HepG2 (cell line): ENCODE measurements around the gene FDPS. TPM values are rescaled to one million over a fixed set of nuclear protein-coding genes. Genes with fewer than 3 reads are reported as not detected.

Source experiments
- ATF1 ChIP-seq: IDR thresholded peaks from 2 replicates; pipeline ENCODE4 v1.6.1; 2016; ENCODE audit warnings: mild to moderate bottlenecking, control low read depth
- DPF2 ChIP-seq: sonication (generic); formaldehyde crosslinking; IDR thresholded peaks from 2 replicates; pipeline ENCODE4 v1.4.0; 2020; ENCODE audit warnings: mild to moderate bottlenecking, low read depth, missing genetic modification reagents, borderline replicate concordance
- ELF3 ChIP-seq: IDR thresholded peaks from 2 replicates; pipeline ENCODE4 v1.6.1; 2016; ENCODE audit warnings: missing genetic modification reagents, missing compliant biosample characterization
- GATAD1 ChIP-seq: IDR thresholded peaks from 2 replicates; pipeline ENCODE4 v1.6.1; 2016; ENCODE audit warnings: missing genetic modification reagents, missing compliant biosample characterization
- NFKB2 ChIP-seq: sonication (generic); formaldehyde crosslinking; IDR thresholded peaks from 2 replicates; pipeline ENCODE4 v1.4.0; 2020; ENCODE audit warnings: missing genetic modification reagents, borderline replicate concordance
- PHB2 ChIP-seq: fragments of 450-650 bp; IDR thresholded peaks from 2 replicates; pipeline ENCODE4 v1.6.1; 2018; ENCODE audit not compliant: partially characterized antibody
- RARG ChIP-seq: sonication (generic); formaldehyde crosslinking; IDR thresholded peaks from 2 replicates; pipeline ENCODE4 v1.4.0; 2020; ENCODE audit warnings: low read depth, mild to moderate bottlenecking, missing genetic modification reagents
- SIN3B ChIP-seq: fragments of 150-350 bp; IDR thresholded peaks from 2 replicates; pipeline ENCODE4 v1.6.1; 2014; ENCODE audit warnings: low read length
- SRSF1 ChIP-seq: fragments of 200-400 bp; formaldehyde crosslinking; optimal IDR thresholded peaks from 2 replicates; pipeline ENCODE3; 2017; ENCODE audit warnings: mild to moderate bottlenecking, low read depth, low read length, moderate library complexity
- SRY ChIP-seq: sonication (generic); formaldehyde crosslinking; IDR thresholded peaks from 2 replicates; pipeline ENCODE4 v1.8.0; 2022; ENCODE audit warnings: mild to moderate bottlenecking, missing genetic modification reagents
- XRCC5 ChIP-seq: fragments of 200-400 bp; formaldehyde crosslinking; optimal IDR thresholded peaks from 2 replicates; pipeline ENCODE3; 2017; ENCODE audit warnings: mild to moderate bottlenecking, low read length
- YY1 ChIP-seq: IDR thresholded peaks from 2 replicates; pipeline ENCODE4 v1.6.1; 2011; ENCODE audit warnings: low read length, low read depth, moderate library complexity, mild to moderate bottlenecking; ENCODE audit not compliant: insufficient read depth, insufficient replicate concordance
- ZNF234 ChIP-seq: sonication (generic); formaldehyde crosslinking; conservative IDR thresholded peaks from 2 replicates; pipeline ENCODE4 v1.5.1; 2020; ENCODE audit warnings: mild to moderate bottlenecking, missing genetic modification reagents
- ZNF292 ChIP-seq: sonication (generic); formaldehyde crosslinking; IDR thresholded peaks from 2 replicates; pipeline ENCODE4 v1.8.1; 2022; ENCODE audit warnings: mild to moderate bottlenecking, low read depth, missing genetic modification reagents, borderline replicate concordance
- ZNF564 ChIP-seq: sonication (generic); formaldehyde crosslinking; IDR thresholded peaks from 2 replicates; pipeline ENCODE4 v1.8.1; 2023; ENCODE audit warnings: mild to moderate bottlenecking, missing genetic modification reagents
- polyA plus RNA-seq, 8 experiments: library from polyadenylated mRNA; depleted of rRNA in 3 of 8; stranded (reverse) in 7 of 8; unstranded in 1 of 8; fragments of >200 nt; fragmentation: Illumina TruSeq in 4 of 8; extraction: Trizol in 4 of 8; gene quantifications; 2 replicates each; pipeline versions ENCODE4 v1.2.1 to v1.2.3, GENCODE V29; 2011 to 2016; ENCODE audit warnings: low read depth in 4 of 8, missing spikeins in 1 of 8, mixed read lengths in 1 of 8; ENCODE audit not compliant: insufficient read depth in 1 of 8
- total RNA-seq, 5 experiments: library from RNA; depleted of rRNA; stranded (reverse); fragments of >200 nt; fragmentation: Illumina TruSeq; extraction: Trizol; gene quantifications; 2 replicates each; pipeline ENCODE4 v1.2.3, GENCODE V29; 2016; ENCODE audit warnings: low read depth in 1 of 5
- TF ChIP-seq, protein P1 (sequence below): sonication (generic); formaldehyde crosslinking; IDR thresholded peaks from 2 replicates; pipeline ENCODE4 v1.8.0; 2022; ENCODE audit warnings: mild to moderate bottlenecking, missing genetic modification reagents, borderline replicate concordance
- TF ChIP-seq, protein P2 (sequence below): sonication (generic); formaldehyde crosslinking; IDR thresholded peaks from 2 replicates; pipeline ENCODE4 v1.5.0; 2020; ENCODE audit warnings: missing genetic modification reagents
- TF ChIP-seq, protein P3 (sequence below): sonication (generic); formaldehyde crosslinking; IDR thresholded peaks from 2 replicates; pipeline ENCODE4 v1.5.0; 2020; ENCODE audit warnings: missing genetic modification reagents
- TF ChIP-seq, protein P4 (sequence below), 2 experiments: sonication (generic) in 1 of 2; formaldehyde crosslinking in 1 of 2; IDR thresholded peaks; 2 replicates each; pipeline versions ENCODE4 v1.4.0 to v1.6.1; 2018 to 2020; ENCODE audit warnings: missing genetic modification reagents in 2 of 2, borderline replicate concordance in 1 of 2, low read depth in 1 of 2, mild to moderate bottlenecking in 1 of 2, missing biosample characterization in 1 of 2
- TF ChIP-seq, protein P5 (sequence below): sonication (generic); formaldehyde crosslinking; IDR thresholded peaks from 2 replicates; pipeline ENCODE4 v1.4.0; 2020; ENCODE audit warnings: mild to moderate bottlenecking, missing genetic modification reagents

The FDPS gene
- total and polyA plus RNA-seq, 2 of the 13 experiments (the other 11 are each of a cell fraction or from before 2014, with no cell fraction given) = 264 to 519 TPM

DNA sequence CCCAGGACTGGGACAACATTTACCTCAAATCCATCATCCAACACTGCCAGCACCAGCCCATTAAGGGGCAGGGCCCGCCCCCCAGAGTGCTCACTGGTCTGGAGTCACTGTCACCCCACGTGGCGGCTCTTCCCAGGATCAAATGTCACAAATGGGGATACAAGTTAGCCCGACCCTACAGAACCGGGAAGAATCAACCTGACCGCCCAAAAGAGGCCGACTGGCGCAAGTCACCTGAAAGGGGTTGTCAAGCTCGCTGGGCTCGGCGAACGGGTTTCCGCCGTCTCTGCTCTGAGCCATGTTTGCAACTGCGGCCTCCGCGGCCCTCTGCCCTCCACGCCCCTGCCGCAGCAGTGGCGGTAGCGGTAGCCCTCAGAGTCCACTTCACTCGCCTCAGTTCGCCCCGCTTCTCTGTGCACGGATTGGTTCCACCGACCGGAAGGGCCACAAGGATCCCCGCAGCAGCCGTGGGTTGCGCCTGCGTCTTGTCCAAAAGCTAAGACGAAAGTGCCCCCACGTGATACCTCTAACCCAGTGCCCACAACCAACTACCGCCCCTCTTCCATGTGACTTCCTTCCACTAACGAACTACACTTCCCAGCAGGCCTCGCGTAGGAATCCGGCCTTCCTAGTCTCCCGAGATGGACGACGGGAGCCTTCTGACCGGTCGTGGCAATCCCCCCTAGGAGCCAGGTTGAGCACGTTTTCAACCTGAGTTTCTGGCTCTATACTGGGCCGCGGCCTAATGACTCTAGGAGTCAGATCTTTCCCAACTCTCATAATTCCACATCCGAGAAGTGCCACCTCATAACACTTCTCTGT is 46.6 kb upstream of the FDPS start, which contains the start of gene SCAMP3 (continued):
- TF ChIP-seq, protein P1, sequence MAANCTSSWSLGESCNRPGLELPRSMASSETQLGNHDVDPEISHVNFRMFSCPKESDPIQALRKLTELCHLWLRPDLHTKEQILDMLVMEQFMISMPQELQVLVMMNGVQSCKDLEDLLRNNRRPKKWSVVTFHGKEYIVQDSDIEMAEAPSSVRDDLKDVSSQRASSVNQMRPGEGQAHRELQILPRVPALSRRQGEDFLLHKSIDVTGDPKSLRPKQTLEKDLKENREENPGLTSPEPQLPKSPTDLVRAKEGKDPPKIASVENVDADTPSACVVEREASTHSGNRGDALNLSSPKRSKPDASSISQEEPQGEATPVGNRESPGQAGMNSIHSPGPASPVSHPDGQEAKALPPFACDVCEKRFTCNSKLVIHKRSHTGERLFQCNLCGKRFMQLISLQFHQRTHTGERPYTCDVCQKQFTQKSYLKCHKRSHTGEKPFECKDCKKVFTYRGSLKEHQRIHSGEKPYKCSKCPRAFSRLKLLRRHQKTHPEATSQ (CRISPR knock-in tag) = no peak
- TF ChIP-seq, protein P2, sequence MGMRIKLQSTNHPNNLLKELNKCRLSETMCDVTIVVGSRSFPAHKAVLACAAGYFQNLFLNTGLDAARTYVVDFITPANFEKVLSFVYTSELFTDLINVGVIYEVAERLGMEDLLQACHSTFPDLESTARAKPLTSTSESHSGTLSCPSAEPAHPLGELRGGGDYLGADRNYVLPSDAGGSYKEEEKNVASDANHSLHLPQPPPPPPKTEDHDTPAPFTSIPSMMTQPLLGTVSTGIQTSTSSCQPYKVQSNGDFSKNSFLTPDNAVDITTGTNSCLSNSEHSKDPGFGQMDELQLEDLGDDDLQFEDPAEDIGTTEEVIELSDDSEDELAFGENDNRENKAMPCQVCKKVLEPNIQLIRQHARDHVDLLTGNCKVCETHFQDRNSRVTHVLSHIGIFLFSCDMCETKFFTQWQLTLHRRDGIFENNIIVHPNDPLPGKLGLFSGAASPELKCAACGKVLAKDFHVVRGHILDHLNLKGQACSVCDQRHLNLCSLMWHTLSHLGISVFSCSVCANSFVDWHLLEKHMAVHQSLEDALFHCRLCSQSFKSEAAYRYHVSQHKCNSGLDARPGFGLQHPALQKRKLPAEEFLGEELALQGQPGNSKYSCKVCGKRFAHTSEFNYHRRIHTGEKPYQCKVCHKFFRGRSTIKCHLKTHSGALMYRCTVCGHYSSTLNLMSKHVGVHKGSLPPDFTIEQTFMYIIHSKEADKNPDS (CRISPR knock-in tag) = no peak
- TF ChIP-seq RARG (CRISPR knock-in tag) = no peak
- TF ChIP-seq, protein P3, sequence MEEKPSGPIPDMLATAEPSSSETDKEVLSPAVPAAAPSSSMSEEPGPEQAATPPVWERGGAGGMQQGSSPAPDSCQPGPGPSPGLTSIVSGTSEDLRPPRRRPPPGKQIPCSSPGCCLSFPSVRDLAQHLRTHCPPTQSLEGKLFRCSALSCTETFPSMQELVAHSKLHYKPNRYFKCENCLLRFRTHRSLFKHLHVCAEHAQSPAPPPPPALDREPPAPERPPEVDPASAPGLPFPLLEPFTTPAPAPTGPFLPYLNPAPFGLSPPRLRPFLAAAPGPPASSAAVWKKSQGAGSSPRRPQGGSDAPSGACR (CRISPR knock-in tag) = peak; percentile 84; the same call in 1 of the 2 replicates
- peak; percentile 75; the same call in 1 of the 2 replicates for TF ChIP-seq NFKB2 (CRISPR knock-in tag)
- TF ChIP-seq YY1 = peak; percentile 73
- no peak for TF ChIP-seq XRCC5
- no peak for TF ChIP-seq DPF2 (CRISPR knock-in tag)
- no peak for TF ChIP-seq ZNF292 (CRISPR knock-in tag)
- no peak; the same call in 1 of the 2 replicates for TF ChIP-seq SIN3B
- TF ChIP-seq ZNF234 (CRISPR knock-in tag) = no peak
- TF ChIP-seq GATAD1 = peak; percentile 88
- peak; percentile 72; the same call in 1 of the 2 replicates for TF ChIP-seq ZNF564
- TF ChIP-seq PHB2 = no peak
- no peak; the same call in 1 of the 2 replicates for TF ChIP-seq SRY (CRISPR knock-in tag)
- TF ChIP-seq, protein P4, sequence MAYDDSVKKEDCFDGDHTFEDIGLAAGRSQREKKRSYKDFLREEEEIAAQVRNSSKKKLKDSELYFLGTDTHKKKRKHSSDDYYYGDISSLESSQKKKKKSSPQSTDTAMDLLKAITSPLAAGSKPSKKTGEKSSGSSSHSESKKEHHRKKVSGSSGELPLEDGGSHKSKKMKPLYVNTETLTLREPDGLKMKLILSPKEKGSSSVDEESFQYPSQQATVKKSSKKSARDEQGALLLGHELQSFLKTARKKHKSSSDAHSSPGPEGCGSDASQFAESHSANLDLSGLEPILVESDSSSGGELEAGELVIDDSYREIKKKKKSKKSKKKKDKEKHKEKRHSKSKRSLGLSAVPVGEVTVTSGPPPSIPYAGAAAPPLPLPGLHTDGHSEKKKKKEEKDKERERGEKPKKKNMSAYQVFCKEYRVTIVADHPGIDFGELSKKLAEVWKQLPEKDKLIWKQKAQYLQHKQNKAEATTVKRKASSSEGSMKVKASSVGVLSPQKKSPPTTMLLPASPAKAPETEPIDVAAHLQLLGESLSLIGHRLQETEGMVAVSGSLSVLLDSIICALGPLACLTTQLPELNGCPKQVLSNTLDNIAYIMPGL (CRISPR knock-in tag; IDR thresholded peaks at IDR 0.05; ENCODE audit: borderline replicate concordance in 1 of 2, low read depth in 1 of 2) = peak; percentile 39 to 75; a peak in 2 of 4 replicates
- TF ChIP-seq ATF1 (CRISPR knock-in tag) = no peak; the same call in 1 of the 2 replicates
- TF ChIP-seq, protein P5, sequence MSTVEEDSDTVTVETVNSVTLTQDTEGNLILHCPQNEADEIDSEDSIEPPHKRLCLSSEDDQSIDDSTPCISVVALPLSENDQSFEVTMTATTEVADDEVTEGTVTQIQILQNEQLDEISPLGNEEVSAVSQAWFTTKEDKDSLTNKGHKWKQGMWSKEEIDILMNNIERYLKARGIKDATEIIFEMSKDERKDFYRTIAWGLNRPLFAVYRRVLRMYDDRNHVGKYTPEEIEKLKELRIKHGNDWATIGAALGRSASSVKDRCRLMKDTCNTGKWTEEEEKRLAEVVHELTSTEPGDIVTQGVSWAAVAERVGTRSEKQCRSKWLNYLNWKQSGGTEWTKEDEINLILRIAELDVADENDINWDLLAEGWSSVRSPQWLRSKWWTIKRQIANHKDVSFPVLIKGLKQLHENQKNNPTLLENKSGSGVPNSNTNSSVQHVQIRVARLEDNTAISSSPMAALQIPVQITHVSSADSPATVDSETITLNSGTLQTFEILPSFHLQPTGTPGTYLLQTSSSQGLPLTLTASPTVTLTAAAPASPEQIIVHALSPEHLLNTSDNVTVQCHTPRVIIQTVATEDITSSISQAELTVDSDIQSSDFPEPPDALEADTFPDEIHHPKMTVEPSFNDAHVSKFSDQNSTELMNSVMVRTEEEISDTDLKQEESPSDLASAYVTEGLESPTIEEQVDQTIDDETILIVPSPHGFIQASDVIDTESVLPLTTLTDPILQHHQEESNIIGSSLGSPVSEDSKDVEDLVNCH = no peak
- TF ChIP-seq SRSF1 = peak; percentile 94
- peak; percentile 87 for TF ChIP-seq ELF3 (CRISPR knock-in tag)
